GM12872 (cell line): ENCODE measurements around the gene IGSF5.

Experiments
- TF ChIP-seq, protein P1 (sequence below): IDR thresholded peaks from 3 replicates; pipeline ENCODE4 v1.5.1; 2011; ENCODE audit warnings: low read depth, mild to moderate bottlenecking, low read length, moderate library complexity; ENCODE audit not compliant: insufficient read depth

IGSF5 gene

DNA sequence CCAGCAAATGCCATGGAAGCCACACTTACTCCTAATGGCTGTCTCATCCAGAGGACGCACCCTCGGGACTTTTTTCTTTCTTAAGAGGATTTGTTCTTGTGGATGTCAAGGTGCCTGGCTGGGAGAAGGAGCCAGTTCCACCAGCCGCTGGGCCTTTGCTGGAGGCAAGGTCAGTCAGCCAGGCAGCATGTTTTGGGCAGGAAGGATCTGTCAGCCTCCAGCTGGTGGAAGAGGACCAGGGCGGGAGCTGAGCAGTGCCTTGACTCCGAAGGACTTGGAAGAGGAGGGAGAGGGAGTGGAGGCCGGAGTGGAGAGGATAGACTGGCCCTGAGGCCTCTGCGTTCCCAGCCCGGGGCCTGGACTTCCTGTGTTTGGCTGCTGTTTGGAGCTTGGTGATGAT lies 5.7 kb downstream of the IGSF5 start:
- TF ChIP-seq, protein P1, sequence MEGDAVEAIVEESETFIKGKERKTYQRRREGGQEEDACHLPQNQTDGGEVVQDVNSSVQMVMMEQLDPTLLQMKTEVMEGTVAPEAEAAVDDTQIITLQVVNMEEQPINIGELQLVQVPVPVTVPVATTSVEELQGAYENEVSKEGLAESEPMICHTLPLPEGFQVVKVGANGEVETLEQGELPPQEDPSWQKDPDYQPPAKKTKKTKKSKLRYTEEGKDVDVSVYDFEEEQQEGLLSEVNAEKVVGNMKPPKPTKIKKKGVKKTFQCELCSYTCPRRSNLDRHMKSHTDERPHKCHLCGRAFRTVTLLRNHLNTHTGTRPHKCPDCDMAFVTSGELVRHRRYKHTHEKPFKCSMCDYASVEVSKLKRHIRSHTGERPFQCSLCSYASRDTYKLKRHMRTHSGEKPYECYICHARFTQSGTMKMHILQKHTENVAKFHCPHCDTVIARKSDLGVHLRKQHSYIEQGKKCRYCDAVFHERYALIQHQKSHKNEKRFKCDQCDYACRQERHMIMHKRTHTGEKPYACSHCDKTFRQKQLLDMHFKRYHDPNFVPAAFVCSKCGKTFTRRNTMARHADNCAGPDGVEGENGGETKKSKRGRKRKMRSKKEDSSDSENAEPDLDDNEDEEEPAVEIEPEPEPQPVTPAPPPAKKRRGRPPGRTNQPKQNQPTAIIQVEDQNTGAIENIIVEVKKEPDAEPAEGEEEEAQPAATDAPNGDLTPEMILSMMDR = no peak

DNA sequence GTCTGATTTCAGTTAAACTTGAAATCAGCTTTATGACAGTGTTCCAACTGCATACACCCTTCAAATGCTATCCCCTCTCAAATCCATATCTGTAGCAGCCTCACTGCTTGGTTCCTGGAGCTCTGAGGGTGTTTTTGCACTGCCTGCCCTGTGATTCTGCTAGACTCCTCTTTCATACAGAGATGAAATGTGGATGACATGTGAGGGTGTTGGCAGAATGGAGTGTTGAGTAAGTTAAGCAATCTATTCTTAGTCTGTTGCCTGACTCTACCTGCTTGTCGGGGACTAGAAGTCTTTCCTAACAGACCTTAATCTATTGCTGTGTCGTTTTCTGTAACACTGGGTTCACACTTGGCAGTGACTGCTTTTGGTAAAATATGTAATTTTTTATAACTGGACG lies 9.8 kb downstream of the IGSF5 start:
- TF ChIP-seq, protein P1 = no peak

DNA sequence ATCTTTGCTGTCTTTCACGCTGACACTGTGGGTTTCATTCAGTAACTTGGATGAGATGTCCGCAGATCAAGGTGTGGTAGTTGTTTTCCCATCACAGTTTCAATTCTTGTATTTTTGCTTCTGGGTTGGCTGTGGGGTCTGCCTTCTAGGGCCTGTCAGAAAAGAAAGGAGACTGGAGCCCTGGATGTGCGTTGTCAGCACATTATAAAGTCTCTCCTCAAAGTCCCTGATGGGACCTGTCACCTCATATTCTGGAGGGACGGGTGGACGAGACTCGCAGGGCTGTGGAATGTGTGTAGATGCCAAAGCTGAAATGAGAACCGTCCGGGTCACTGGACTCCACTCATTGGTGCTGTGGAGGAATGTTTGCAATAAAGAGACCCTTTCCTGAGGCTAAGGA lies 11.3 kb downstream of the IGSF5 start:
- TF ChIP-seq, protein P1 = no peak

DNA sequence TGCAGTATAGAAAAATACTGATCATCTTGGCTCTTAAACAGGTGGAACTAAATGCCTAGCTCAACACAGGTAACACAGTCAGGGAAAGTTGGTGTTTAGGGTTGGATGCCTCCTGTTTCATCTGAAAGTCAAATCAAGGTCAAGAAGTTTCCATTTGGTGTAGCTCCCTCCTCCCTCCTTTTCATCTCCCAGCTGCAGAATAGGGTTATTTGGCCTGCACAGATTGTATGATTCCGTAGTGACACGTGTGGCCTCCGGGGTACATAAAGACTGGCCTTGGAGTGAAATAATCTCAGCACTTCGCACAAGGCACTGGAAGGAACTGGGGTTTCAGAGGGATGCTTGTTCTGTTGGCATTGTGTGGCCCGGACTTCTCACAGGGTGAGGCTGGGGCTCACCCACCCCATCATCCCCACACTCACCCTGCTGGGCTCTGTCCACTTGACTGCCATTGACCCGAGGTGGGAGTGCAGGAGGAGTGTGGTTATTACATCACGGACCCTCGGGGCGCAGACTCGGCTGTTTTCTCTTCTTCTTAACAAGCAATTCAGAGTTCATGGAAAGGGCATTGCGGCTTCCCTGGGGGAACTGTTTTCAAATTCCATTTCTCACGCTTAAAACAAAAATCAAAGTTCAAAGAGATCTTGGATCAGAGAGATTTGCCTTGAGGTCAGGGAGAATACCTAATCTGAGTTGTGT lies 18.4 kb downstream of the IGSF5 start:
- TF ChIP-seq, protein P1 = no peak

DNA sequence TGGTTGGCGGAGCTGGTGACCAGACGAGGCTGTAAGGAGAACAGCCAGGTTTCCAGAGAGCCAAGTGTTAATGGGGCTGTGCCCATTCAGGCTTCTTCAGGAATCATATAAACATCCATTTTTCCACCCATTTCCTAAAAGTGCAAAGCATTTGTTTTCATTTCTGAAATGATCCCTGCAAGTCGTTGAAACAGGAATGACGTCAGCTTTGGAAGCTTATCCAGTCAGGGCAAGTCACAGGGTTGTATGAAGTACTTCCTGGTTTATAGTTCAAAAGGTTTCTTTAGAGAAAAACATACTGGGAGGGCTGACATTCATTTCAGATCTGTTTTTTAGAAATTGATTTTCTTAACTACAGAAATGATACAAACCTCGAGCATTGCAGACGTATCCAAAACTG lies 29.2 kb downstream of the IGSF5 start:
- TF ChIP-seq, protein P1 = no peak

DNA sequence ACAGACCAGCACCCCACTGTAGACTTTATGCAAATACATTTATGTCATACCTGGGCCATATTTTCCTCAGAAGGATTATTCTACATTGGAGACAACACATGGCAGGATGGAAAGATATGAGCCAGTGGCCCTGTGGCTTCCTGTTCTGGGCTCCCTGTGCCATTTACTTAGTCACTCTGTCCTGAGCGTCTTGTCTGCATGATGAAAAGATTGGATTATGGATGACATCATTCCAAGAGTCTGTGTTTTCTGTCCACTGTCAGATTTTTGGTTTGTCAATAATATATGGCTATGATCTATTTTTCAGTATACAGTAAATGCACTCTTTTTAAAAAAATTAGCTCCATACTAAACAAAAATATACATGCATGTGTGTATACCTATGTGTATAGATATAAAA lies 30.8 kb downstream of the IGSF5 start:
- TF ChIP-seq, protein P1 = no peak

DNA sequence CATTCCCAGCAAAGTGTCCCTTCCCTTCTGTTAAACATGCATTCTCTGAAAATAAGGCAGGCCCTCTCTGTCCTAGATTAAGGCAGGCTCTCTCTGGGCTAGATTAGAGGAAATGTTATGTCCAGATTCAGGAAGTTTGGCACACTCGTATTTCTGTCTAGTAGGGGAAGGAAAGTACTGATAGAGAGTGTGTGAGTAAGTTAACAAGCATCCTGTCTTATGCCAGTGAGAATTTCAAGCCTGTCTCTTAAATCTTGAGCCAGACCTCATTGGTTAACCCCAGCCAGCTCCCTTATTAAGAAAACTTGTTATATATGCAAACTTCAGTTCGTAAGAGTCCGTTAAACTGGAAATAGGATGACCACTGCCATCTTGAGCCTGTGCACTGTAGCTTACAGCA lies 31.6 kb downstream of the IGSF5 start:
- TF ChIP-seq, protein P1 = no peak
